Measurements from ENCODE around the gene ZYX. TPM values are rescaled to one million over a fixed set of nuclear protein-coding genes. Genes with fewer than 3 reads are reported as not detected.
A peak's percentile ranks its signal among the peaks of the same experiment; 100 is the strongest.

The ZYX gene
- total RNA-seq, 1 donor: 48.4 TPM

GRCh38 chr7:143355450-143356385 lies 25.4 kb upstream of the ZYX start:
- H3K4me3 ChIP-seq (ENCODE audit: low read depth, low read length): no peak overlapping the region
- no peak for DNase-seq (ENCODE audit: low read depth)
- TF ChIP-seq, protein P1, sequence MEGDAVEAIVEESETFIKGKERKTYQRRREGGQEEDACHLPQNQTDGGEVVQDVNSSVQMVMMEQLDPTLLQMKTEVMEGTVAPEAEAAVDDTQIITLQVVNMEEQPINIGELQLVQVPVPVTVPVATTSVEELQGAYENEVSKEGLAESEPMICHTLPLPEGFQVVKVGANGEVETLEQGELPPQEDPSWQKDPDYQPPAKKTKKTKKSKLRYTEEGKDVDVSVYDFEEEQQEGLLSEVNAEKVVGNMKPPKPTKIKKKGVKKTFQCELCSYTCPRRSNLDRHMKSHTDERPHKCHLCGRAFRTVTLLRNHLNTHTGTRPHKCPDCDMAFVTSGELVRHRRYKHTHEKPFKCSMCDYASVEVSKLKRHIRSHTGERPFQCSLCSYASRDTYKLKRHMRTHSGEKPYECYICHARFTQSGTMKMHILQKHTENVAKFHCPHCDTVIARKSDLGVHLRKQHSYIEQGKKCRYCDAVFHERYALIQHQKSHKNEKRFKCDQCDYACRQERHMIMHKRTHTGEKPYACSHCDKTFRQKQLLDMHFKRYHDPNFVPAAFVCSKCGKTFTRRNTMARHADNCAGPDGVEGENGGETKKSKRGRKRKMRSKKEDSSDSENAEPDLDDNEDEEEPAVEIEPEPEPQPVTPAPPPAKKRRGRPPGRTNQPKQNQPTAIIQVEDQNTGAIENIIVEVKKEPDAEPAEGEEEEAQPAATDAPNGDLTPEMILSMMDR (IDR thresholded peaks at IDR 0.05; ENCODE audit: insufficient read depth, low read length): no peak

DNA sequence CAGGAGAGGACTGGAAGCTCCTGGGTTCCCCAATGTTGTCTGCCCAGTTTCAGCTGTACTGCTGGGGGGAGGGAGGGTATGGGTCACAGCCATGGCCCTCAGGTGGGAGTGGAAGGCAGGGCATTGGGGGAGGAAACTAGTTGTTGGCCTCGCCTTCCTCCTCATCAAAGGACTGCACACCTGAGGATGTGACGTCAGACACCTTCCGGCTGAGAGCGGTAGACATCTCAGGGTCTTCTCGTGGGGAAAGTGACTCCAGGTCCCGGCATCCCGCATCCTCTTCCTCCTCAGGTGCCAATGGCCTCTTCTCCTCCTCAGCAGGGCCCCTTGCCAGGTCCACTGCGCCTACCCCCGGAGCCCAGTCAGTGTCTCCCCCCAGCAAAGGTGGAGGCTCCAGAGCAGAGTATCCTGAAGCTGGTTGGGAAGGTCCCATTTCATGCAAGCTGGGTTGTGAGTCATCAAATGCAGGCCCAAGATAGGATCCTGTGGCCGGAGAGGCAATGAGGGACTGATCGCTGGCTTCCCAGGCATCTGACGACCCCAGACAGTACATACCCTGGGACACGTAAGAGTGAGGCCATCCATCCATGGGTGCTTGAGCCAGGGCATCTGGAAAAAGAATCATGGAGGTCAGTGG lies 24.6 kb upstream of the ZYX start:
- no peak overlapping the region for H3K4me3 ChIP-seq (ENCODE audit: low read depth, low read length)
- DNase-seq (ENCODE audit: low read depth): no peak
- TF ChIP-seq, protein P1 (IDR thresholded peaks at IDR 0.05; ENCODE audit: insufficient read depth, low read length): no peak

DNA sequence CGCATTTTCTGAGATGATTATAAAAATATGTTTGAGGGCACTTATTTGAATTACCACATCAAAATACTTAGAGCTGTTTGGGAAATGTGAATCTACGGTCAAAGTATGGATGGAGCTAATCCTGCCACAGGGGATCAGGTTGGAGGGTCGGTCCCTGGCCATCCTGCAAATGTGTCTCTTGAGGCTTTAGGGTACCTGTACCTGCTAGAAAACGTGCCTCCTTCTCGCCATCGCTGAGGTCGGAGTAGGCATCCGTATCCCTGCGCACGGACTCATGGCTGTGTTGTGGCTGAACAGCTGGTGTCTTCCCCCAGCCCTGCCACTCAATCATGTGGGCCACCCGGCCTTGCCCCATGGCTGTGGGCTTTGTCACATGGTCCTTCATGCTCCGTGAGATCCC lies 22.5 kb upstream of the ZYX start:
- no peak for DNase-seq (ENCODE audit: low read depth)
- TF ChIP-seq, protein P1 (IDR thresholded peaks at IDR 0.05; ENCODE audit: insufficient read depth, low read length): no peak
- no peak overlapping the region for H3K4me3 ChIP-seq (ENCODE audit: low read depth, low read length)

DNA sequence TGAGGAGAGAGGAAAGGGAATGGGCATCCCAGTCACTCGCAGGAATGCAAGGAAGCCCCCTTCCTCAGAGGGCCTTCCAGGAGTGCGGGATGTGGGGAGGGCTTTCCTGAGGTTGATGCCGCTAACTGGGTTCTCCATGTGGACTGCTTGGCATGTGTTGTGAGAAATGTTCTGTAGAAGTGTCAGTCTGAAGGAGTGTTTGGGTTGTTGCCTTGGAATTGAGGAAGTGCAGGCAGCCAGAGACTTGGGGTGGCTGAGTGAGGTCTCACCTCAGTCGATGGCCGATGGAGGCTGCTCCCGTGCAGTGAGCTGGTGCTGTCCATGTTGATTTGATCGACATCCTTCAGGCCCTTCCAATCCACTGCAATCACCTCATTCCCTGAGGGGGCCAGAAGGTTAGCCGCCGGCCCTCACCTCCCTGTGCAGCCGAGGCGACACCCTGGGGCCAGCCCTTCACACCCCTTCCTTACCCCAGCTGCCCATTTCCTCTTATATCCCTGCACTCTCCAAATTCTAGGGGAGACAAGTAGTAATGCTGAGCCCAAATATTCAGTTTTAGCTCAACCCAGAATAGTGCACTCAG lies 21.3 kb upstream of the ZYX start:
- no peak overlapping the region for H3K4me3 ChIP-seq (ENCODE audit: low read depth, low read length)
- TF ChIP-seq, protein P1 (IDR thresholded peaks at IDR 0.05; ENCODE audit: insufficient read depth, low read length): no peak
- no peak for DNase-seq (ENCODE audit: low read depth)

- TF ChIP-seq, protein P1 (IDR thresholded peaks at IDR 0.05; ENCODE audit: insufficient read depth, low read length): no peak
- no peak overlapping the region for H3K4me3 ChIP-seq (ENCODE audit: low read depth, low read length)
These were observed 20.2 kb upstream of the ZYX start for GRCh38 chr7:143360788-143361551.

DNA sequence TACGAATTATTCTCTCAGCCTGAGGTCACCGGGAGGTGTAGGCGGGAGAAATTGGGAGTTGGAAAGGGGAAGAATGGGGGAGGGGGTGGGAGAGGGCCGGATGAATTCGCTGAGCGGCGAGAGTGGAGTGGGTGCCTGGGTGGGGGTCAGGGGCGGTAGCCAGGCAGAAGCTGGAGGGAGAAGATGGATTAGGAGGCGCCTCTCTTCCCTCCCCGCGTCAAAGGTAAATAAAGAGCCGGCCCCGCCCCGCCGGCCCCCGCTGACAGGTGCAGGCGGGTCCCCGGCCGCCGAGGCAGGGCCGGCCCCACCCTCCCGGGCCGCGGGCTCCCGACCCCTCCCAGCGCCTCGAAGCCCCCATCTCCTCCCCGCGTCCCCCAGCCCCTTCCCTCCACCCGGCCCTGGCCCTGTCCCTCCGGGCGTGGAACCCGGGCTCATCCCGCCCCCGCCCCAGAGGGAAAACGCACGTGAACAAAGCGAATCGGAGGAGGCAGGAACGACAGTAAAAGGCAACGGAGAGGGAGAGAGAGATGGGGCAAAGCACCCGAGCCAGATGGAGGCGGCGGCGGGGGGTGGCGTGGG lies 19.5 kb upstream of the ZYX start:
- TF ChIP-seq, protein P1 (IDR thresholded peaks at IDR 0.05; ENCODE audit: insufficient read depth, low read length): no peak
- peak overlapping the region; percentile 67 for H3K4me3 ChIP-seq (ENCODE audit: low read depth, low read length)
- DNase-seq (ENCODE audit: low read depth): no peak

More at GRCh38 chr7:143360788-143361551, 20.2 kb upstream of the ZYX start:
- no peak for DNase-seq (ENCODE audit: low read depth)

Measured in fibroblast of the aortic adventitia (primary cell).